Measurements from ENCODE around the gene BTBD7. TPM values are rescaled to one million over a fixed set of nuclear protein-coding genes. Genes with fewer than 3 reads are reported as not detected.

BTBD7 gene
- total and polyA plus RNA-seq, 9 of the 15 experiments (the other 6 are each of a cell fraction or from before 2014, with no cell fraction given), result 2.5 to 12.9 (median 6.2) TPM

- H3K36me3 ChIP-seq (ENCODE audit: control insufficient read depth, insufficient read depth, low read length), result peaks cover 46% of the 10 kb centered on the region
- no TSS peak for BruUV-seq (replicated peaks)
- in situ Hi-C loops (cut with MboI), result no loop called here
- TF ChIP-seq DEAF1 (CRISPR knock-in tag; IDR thresholded peaks at IDR 0.05) (no peak), THRAP3 (IDR thresholded peaks at IDR 0.05; ENCODE audit: borderline replicate concordance) (no peak), ARID2 (IDR thresholded peaks at IDR 0.05) (no peak), REST (IDR thresholded peaks at IDR 0.05; ENCODE audit: borderline replicate concordance) (no peak), REST (CRISPR knock-in tag; IDR thresholded peaks at IDR 0.05; ENCODE audit: low read depth) (no peak), LARP7 (IDR thresholded peaks at IDR 0.05) (no peak), MXD1 (CRISPR knock-in tag; IDR thresholded peaks at IDR 0.05; ENCODE audit: borderline replicate concordance, poor library complexity, severe bottlenecking) (no peak), HMG20B (CRISPR knock-in tag; IDR thresholded peaks at IDR 0.05) (no peak), ARID4B (CRISPR knock-in tag; IDR thresholded peaks at IDR 0.05) (no peak)
Measured at GRCh38 chr14:93246534-93246933, 86.3 kb downstream of the BTBD7 start.

More at GRCh38 chr14:93246534-93246933, 86.3 kb downstream of the BTBD7 start:
- intact Hi-C loops (cut with micrococcal nuclease), result no loop called here
- no peaks in the 10 kb centered on the region for H3K4me1 ChIP-seq (replicated peaks in 1 of 2; ENCODE audit: control insufficient read depth in 2 of 2, insufficient read depth in 2 of 2, low read length in 2 of 2)
- H3K79me2 ChIP-seq (ENCODE audit: control insufficient read depth, insufficient read depth, low read length), result no peaks in the 10 kb centered on the region
- H3K4me3 ChIP-seq, result no peak overlapping the region
- CTCF ChIA-PET (ENCODE audit: low intra/inter-chr PET ratio), result interaction anchor here (0.7 kb wide), 1 partner anchor 109 kb away, joined by 3 read pairs; no protein-coding TSS in a partner anchor
- H3K9me3 ChIP-seq (replicated peaks; ENCODE audit: control insufficient read depth, insufficient read depth, low read depth, low read length), result no peaks in the 10 kb centered on the region
- DNase-seq (ENCODE audit: extremely low read depth in 1 of 4, low spot score in 3 of 4), result no peak
- no peak overlapping the region for H3K27ac ChIP-seq (ENCODE audit: extremely low read depth, low read depth, low read length)
- H4K20me1 ChIP-seq (replicated peaks; ENCODE audit: control insufficient read depth, insufficient read depth, low read length), result no peaks in the 10 kb centered on the region
- no peak overlapping the region for H2AFZ ChIP-seq (ENCODE audit: low read depth, low read length)
- POLR2A ChIA-PET, result no interaction called here
- no peak overlapping the region for H3K9ac ChIP-seq (ENCODE audit: insufficient read depth in 1 of 2, low read depth in 2 of 2, low read length in 2 of 2)
- no peaks in the 10 kb centered on the region for H3K27me3 ChIP-seq (ENCODE audit: control insufficient read depth in 2 of 2, insufficient read depth in 2 of 2, low read length in 2 of 2)
- FAIRE-seq, result no peak
- H3K9me1 ChIP-seq (ENCODE audit: control insufficient read depth, insufficient read depth, low read length), result no peaks in the 10 kb centered on the region
- no peak for ATAC-seq
- no peak overlapping the region for H3K4me2 ChIP-seq (ENCODE audit: insufficient read depth, low read length)

All from K562 (cell line).